ENCODE data around the gene HOXD8. TPM values are rescaled to one million over a fixed set of nuclear protein-coding genes. Genes with fewer than 3 reads are reported as not detected.

The HOXD8 gene
- total and polyA plus RNA-seq, 2 of the 8 experiments (the other 6 are each of a cell fraction or from before 2014, with no cell fraction given): not detected

DNA sequence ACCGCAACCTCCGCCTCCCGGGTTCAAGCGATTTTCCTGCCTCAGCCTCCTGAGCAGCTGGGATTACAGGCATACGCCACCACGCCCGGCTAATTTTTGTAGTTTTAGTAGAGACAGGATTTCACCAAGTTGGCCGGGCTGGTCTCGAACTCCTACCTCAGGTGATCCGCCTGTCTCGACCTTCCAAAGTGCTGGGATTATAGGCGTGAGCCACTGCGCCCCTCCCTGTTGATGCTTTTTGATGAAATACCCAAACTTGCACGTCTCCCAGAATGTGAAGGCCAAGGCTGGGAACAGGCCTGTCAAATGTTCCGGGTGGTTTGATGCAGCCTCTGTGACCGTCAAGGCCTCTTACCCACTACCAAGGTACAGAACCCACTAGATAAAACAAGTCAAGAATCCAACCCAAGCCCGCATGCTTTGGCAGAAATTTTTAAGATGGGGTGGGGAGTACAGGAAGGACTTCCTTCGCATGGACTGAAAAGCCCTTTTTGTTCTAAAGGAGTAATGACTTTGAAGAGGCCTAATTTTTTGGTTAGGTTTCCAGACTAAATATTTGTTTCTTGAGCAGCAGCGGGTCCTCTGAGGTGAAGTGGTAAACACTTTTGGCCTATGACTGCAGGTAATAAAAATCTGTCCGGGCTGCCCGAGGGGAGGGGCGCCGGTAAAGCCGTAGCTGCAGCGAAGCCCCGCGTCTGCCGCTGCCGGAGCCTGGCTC is 42.0 kb upstream of the HOXD8 start:
- Histone ChIP-seq H3K4ac (replicated peaks; ENCODE audit: insufficient read length, low read depth, low read length) (no peak overlapping the region), H3K23ac (ENCODE audit: insufficient read length) (no peak overlapping the region), H2BK12ac (ENCODE audit: low read depth, low read length) (no peak overlapping the region), H4K5ac (ENCODE audit: insufficient read length, low read depth, low read length) (no peak overlapping the region), H3K18ac (ENCODE audit: extremely low read depth, low read length) (no peak overlapping the region), H3K79me1 (ENCODE audit: low read depth, low read length) (no peaks in the 10 kb centered on the region), H4K20me1 (replicated peaks in 1 of 2; ENCODE audit: control insufficient read depth in 1 of 2, insufficient read depth in 2 of 2, low read length in 2 of 2) (peaks cover 14 to 39% of the 10 kb centered on the region in 2 experiments), H3K9ac (replicated peaks in 1 of 4; ENCODE audit: extremely low read depth in 1 of 4, low read depth in 3 of 4, low read length in 3 of 4) (no peak overlapping the region), H3K14ac (ENCODE audit: insufficient read length) (no peak overlapping the region), H3K23me2 (ENCODE audit: low read depth, low read length) (peaks cover 2% of the 10 kb centered on the region; the same call in 1 of the 2 replicates), H3K27ac (ENCODE audit: low read depth, low read length) (no peak overlapping the region), H2BK120ac (replicated peaks; ENCODE audit: low read depth, low read length) (no peak overlapping the region), H3K27me3 (replicated peaks in 1 of 4; ENCODE audit: control insufficient read depth in 3 of 4, extremely low read depth in 1 of 4, insufficient read depth in 3 of 4, low read length in 3 of 4) (peaks cover 97 to 100% (median 100%) of the 10 kb centered on the region in 4 experiments), H3K4me2 (ENCODE audit: insufficient read depth in 1 of 2, low read depth in 2 of 2, low read length in 2 of 2) (peak overlapping the region; percentile 16 to 67), H2BK5ac (ENCODE audit: low read depth, low read length) (no peak overlapping the region), H3K9me3 (ENCODE audit: insufficient read depth in 2 of 2, low read depth in 1 of 2, low read length in 1 of 2) (no peaks in the 10 kb centered on the region), H3K4me1 (replicated peaks in 1 of 4; ENCODE audit: control insufficient read depth in 3 of 4, insufficient read depth in 4 of 4, low read length in 3 of 4) (peaks cover 0 to 15% (median 7%) of the 10 kb centered on the region in 4 experiments; a peak in 5 of 7 replicates), H4K8ac (ENCODE audit: extremely low read depth, insufficient read depth, low read length) (no peak overlapping the region), H2BK15ac (ENCODE audit: low read length) (no peak overlapping the region), H3K4me3 (ENCODE audit: extremely low read depth in 1 of 4, insufficient read depth in 2 of 4, low read depth in 3 of 4, low read length in 4 of 4) (peak overlapping the region in 3 of 4 experiments; percentile 28 to 55 (median 34); a peak in 5 of 8 replicates), H2AK5ac (ENCODE audit: low read depth, low read length) (no peak overlapping the region), H3K56ac (replicated peaks; ENCODE audit: insufficient read length, low read depth, low read length) (no peak overlapping the region), H2AFZ (ENCODE audit: low read length) (no peak overlapping the region), H3K36me3 (ENCODE audit: control insufficient read depth in 2 of 4, insufficient read depth in 4 of 4, low read length in 3 of 4) (peaks cover 0 to 5% (median 0%) of the 10 kb centered on the region in 4 experiments; a peak in 1 of 8 replicates), H3K79me2 (ENCODE audit: control insufficient read depth in 1 of 2, insufficient read depth in 2 of 2, low read length in 2 of 2) (no peaks in the 10 kb centered on the region), H4K91ac (replicated peaks; ENCODE audit: insufficient read length, low read length) (no peak overlapping the region), H2BK20ac (ENCODE audit: low read length) (no peak overlapping the region)
- 24% methylated on average over 29 of the region's 29 CpGs; no CpG with 5 or more reads in 1 of the 2 experiments for WGBS, 2 experiments (ENCODE audit: extremely low coverage in 1 of 2, insufficient coverage in 1 of 2, insufficient read length in 1 of 2, insufficient replicate concordance in 2 of 2, low coverage in 1 of 2, low lambda C conversion rate in 2 of 2, missing lambda C conversion rate in 1 of 2)
- DNase-seq (ENCODE audit: low read depth in 1 of 2, low spot score in 2 of 2) (no peak), FAIRE-seq (no peak)
- POLR2A ChIA-PET (ENCODE audit: partially characterized antibody): interaction anchor here (1.3 kb wide), 1 partner anchor 68 kb away, joined by 3 read pairs; no protein-coding TSS in a partner anchor
- CTCF ChIA-PET (ENCODE audit: partially characterized antibody): interaction anchor here (0.7 to 2.7 kb wide), 15 partner anchors 8 to 723 kb away, joined by 3 to 15 read pairs (median 3); partner anchors contain the start of gene LNPK
